ENCODE measurements around the gene SLC5A6.

SLC5A6 gene

GRCh38 chr2:27236626-27237025, 24.6 kb upstream of the SLC5A6 start:
- DNase-seq (ENCODE audit: low read depth in 2 of 2), result no peak

GRCh38 chr2:27236136-27236535, 24.1 kb upstream of the SLC5A6 start:
- DNase-seq (ENCODE audit: low read depth in 2 of 2), result no peak

GRCh38 chr2:27233341-27233740, 21.3 kb upstream of the SLC5A6 start:
- DNase-seq (ENCODE audit: low read depth in 2 of 2), result no peak

- DNase-seq (ENCODE audit: low read depth in 2 of 2), result no peak
Measured at GRCh38 chr2:27231921-27232320, 19.9 kb upstream of the SLC5A6 start.

- no peak for DNase-seq (ENCODE audit: low read depth in 2 of 2)
Measured at GRCh38 chr2:27227501-27227900, 15.4 kb upstream of the SLC5A6 start.

- DNase-seq (ENCODE audit: low read depth in 2 of 2), result no peak
Measured at GRCh38 chr2:27225526-27225925, 13.5 kb upstream of the SLC5A6 start.

GRCh38 chr2:27223416-27223815, 11.3 kb upstream of the SLC5A6 start:
- no peak for DNase-seq (ENCODE audit: low read depth in 2 of 2)

GRCh38 chr2:27222407-27222806, 10.3 kb upstream of the SLC5A6 start:
- no peak for DNase-seq (ENCODE audit: low read depth in 2 of 2)

GRCh38 chr2:27221166-27221565, 9.1 kb upstream of the SLC5A6 start:
- DNase-seq (ENCODE audit: low read depth in 2 of 2), result no peak

- no peak for DNase-seq (ENCODE audit: low read depth in 2 of 2)
Measured at GRCh38 chr2:27220091-27220490, 8.0 kb upstream of the SLC5A6 start.

GRCh38 chr2:27219091-27219490, 7.0 kb upstream of the SLC5A6 start:
- no peak for DNase-seq (ENCODE audit: low read depth in 2 of 2)

GRCh38 chr2:27218614-27219013, 6.5 kb upstream of the SLC5A6 start:
- DNase-seq (ENCODE audit: low read depth in 2 of 2), result no peak

GRCh38 chr2:27217173-27218121, 5.4 kb upstream of the SLC5A6 start, which contains the start of gene CAD:
TSS of gene CAD (plus strand) at chr2:27217369. CDS start at chr2:27217552, 183 bp downstream.
- peak; percentile 39 to 43 for DNase-seq (ENCODE audit: low read depth in 2 of 2)

- DNase-seq (ENCODE audit: low read depth in 2 of 2), result no peak
Measured at GRCh38 chr2:27216416-27217137, 4.5 kb upstream of the SLC5A6 start.

GRCh38 chr2:27214941-27215340, 2.9 kb upstream of the SLC5A6 start:
- peak; percentile 70 to 75 for DNase-seq (ENCODE audit: low read depth in 2 of 2)

- DNase-seq (ENCODE audit: low read depth in 2 of 2), result peak in 1 of 2 experiments; percentile 17
Measured at GRCh38 chr2:27212626-27213471, 781 bp upstream of the SLC5A6 start.

GRCh38 chr2:27211241-27211942, 676 bp downstream of the SLC5A6 start:
- no peak for DNase-seq (ENCODE audit: low read depth in 2 of 2)

GRCh38 chr2:27209621-27210401, 2.3 kb downstream of the SLC5A6 start:
- DNase-seq (ENCODE audit: low read depth in 2 of 2), result no peak

GRCh38 chr2:27208486-27209050, 3.5 kb downstream of the SLC5A6 start:
- no peak for DNase-seq (ENCODE audit: low read depth in 2 of 2)

GRCh38 chr2:27206346-27206745, 5.7 kb downstream of the SLC5A6 start:
- no peak for DNase-seq (ENCODE audit: low read depth in 2 of 2)

Measured in fibroblast of skin of left biceps (primary cell).